K562 (cell line): ENCODE data around the gene CCDC82.

Experiments
- EZH2 ChIP-seq: IDR thresholded peaks from 2 replicates; pipeline ENCODE4 v1.6.1; 2012; ENCODE audit warnings: low read depth, mild to moderate bottlenecking, inconsistent platforms, low read length, borderline replicate concordance
- POLR2A ChIP-seq: fragments of 450-650 bp; conservative IDR thresholded peaks from 2 replicates; pipeline ENCODE4 v1.6.1; 2016
- SIN3B ChIP-seq: fragments of 450-650 bp; IDR thresholded peaks from 2 replicates; pipeline ENCODE4 v1.6.1; 2017; ENCODE audit warnings: low read depth, mild to moderate bottlenecking, moderate library complexity
- ZNF143 ChIP-seq: sonication (generic); formaldehyde crosslinking; IDR thresholded peaks from 2 replicates; pipeline ENCODE4 v1.9.0; 2022; ENCODE audit warnings: mild to moderate bottlenecking, missing genetic modification reagents

- no peak for TF ChIP-seq EZH2
- TF ChIP-seq ZNF143 (CRISPR knock-in tag): no peak
- no peak for TF ChIP-seq SIN3B
- no peak for TF ChIP-seq POLR2A
These were observed 31.4 kb downstream of the CCDC82 start for GRCh38 chr11:96358321-96358720.
